ENCODE results near the gene COBLL1. TPM values are rescaled to one million over a fixed set of nuclear protein-coding genes. Genes with fewer than 3 reads are reported as not detected.

COBLL1 gene
- total RNA-seq, 1 donor from 2014 or later = 1.0 TPM

GRCh38 chr2:164694275-164694695 is 147.3 kb downstream of the COBLL1 start:
- no peaks in the 10 kb centered on the region for H3F3A ChIP-seq (ENCODE audit: low read depth)
- no peaks in the 10 kb centered on the region for H3K4me1 ChIP-seq
- H3K9me3 ChIP-seq (ENCODE audit: low read depth) = no peaks in the 10 kb centered on the region
- peaks cover 3% of the 10 kb centered on the region for H3K36me3 Mint-ChIP-seq
- no peak overlapping the region for H3K4me2 ChIP-seq
- H3K9ac ChIP-seq = no peak overlapping the region
- no peak overlapping the region for H3K4me3 ChIP-seq
- H3K4me1 Mint-ChIP-seq = peaks cover 3% of the 10 kb centered on the region
- no peak for TF ChIP-seq EZH2 (IDR thresholded peaks at IDR 0.05)
- TF ChIP-seq, protein P1, sequence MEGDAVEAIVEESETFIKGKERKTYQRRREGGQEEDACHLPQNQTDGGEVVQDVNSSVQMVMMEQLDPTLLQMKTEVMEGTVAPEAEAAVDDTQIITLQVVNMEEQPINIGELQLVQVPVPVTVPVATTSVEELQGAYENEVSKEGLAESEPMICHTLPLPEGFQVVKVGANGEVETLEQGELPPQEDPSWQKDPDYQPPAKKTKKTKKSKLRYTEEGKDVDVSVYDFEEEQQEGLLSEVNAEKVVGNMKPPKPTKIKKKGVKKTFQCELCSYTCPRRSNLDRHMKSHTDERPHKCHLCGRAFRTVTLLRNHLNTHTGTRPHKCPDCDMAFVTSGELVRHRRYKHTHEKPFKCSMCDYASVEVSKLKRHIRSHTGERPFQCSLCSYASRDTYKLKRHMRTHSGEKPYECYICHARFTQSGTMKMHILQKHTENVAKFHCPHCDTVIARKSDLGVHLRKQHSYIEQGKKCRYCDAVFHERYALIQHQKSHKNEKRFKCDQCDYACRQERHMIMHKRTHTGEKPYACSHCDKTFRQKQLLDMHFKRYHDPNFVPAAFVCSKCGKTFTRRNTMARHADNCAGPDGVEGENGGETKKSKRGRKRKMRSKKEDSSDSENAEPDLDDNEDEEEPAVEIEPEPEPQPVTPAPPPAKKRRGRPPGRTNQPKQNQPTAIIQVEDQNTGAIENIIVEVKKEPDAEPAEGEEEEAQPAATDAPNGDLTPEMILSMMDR (IDR thresholded peaks at IDR 0.05) = no peak
- TF ChIP-seq EZH2phosphoT487 (IDR thresholded peaks at IDR 0.05) = no peak
- H3K27ac Mint-ChIP-seq = no peak overlapping the region
- H3K4me3 Mint-ChIP-seq = no peak overlapping the region
- no peaks in the 10 kb centered on the region for H3K27me3 Mint-ChIP-seq (ENCODE audit: insufficient read depth, low read depth)
- H2AFZ ChIP-seq (replicated peaks) = no peak overlapping the region
- DNase-seq (ENCODE audit: low spot score) = no peak
- H3K27ac ChIP-seq = no peak overlapping the region
- no peaks in the 10 kb centered on the region for H3K9me3 Mint-ChIP-seq
- H3K36me3 ChIP-seq = no peaks in the 10 kb centered on the region
- no peaks in the 10 kb centered on the region for H3K79me2 ChIP-seq (ENCODE audit: low read depth)
- no peaks in the 10 kb centered on the region for H3K27me3 ChIP-seq
- no peaks in the 10 kb centered on the region for H4K20me1 ChIP-seq (ENCODE audit: low read depth)

GRCh38 chr2:164693834-164694233 is 147.8 kb downstream of the COBLL1 start:
- Mint-ChIP-seq H3K36me3 (peaks cover 3% of the 10 kb centered on the region), H3K4me3 (no peak overlapping the region), H3K4me1 (peaks cover 3% of the 10 kb centered on the region), H3K9me3 (no peaks in the 10 kb centered on the region), H3K27me3 (ENCODE audit: insufficient read depth, low read depth) (no peaks in the 10 kb centered on the region), H3K27ac (no peak overlapping the region)
- DNase-seq (ENCODE audit: low spot score) = no peak
- Histone ChIP-seq H3K4me1 (no peaks in the 10 kb centered on the region), H3K9ac (no peak overlapping the region), H3K27me3 (no peaks in the 10 kb centered on the region), H3K4me2 (no peak overlapping the region), H3K79me2 (ENCODE audit: low read depth) (no peaks in the 10 kb centered on the region), H3K4me3 (no peak overlapping the region), H2AFZ (replicated peaks) (no peak overlapping the region), H3K36me3 (no peaks in the 10 kb centered on the region), H3F3A (ENCODE audit: low read depth) (no peaks in the 10 kb centered on the region), H4K20me1 (ENCODE audit: low read depth) (no peaks in the 10 kb centered on the region), H3K9me3 (ENCODE audit: low read depth) (no peaks in the 10 kb centered on the region), H3K27ac (no peak overlapping the region)
- TF ChIP-seq, protein P1 (IDR thresholded peaks at IDR 0.05) = no peak
- TF ChIP-seq EZH2phosphoT487 (IDR thresholded peaks at IDR 0.05) (no peak), EZH2 (IDR thresholded peaks at IDR 0.05) (no peak)

GRCh38 chr2:164693390-164693789 is 148.2 kb downstream of the COBLL1 start:
- H3K4me3 Mint-ChIP-seq = no peak overlapping the region
- H3K79me2 ChIP-seq (ENCODE audit: low read depth) = no peaks in the 10 kb centered on the region

More at GRCh38 chr2:164693390-164693789, 148.2 kb downstream of the COBLL1 start:
- H3K4me1 ChIP-seq = no peaks in the 10 kb centered on the region
- no peaks in the 10 kb centered on the region for H3K27me3 ChIP-seq
- no peak overlapping the region for H3K9ac ChIP-seq
- Mint-ChIP-seq H3K27ac (no peak overlapping the region), H3K9me3 (no peaks in the 10 kb centered on the region), H3K4me1 (peaks cover 3% of the 10 kb centered on the region), H3K27me3 (ENCODE audit: insufficient read depth, low read depth) (no peaks in the 10 kb centered on the region), H3K36me3 (peaks cover 3% of the 10 kb centered on the region)
- H3K9me3 ChIP-seq (ENCODE audit: low read depth) = no peaks in the 10 kb centered on the region
- H4K20me1 ChIP-seq (ENCODE audit: low read depth) = no peaks in the 10 kb centered on the region
- H2AFZ ChIP-seq (replicated peaks) = no peak overlapping the region
- no peak overlapping the region for H3K4me2 ChIP-seq
- no peaks in the 10 kb centered on the region for H3K36me3 ChIP-seq
- no peak overlapping the region for H3K4me3 ChIP-seq
- no peak overlapping the region for H3K27ac ChIP-seq
- TF ChIP-seq, protein P1 (IDR thresholded peaks at IDR 0.05) = no peak
- no peak for TF ChIP-seq EZH2 (IDR thresholded peaks at IDR 0.05)
- TF ChIP-seq EZH2phosphoT487 (IDR thresholded peaks at IDR 0.05) = no peak
- no peaks in the 10 kb centered on the region for H3F3A ChIP-seq (ENCODE audit: low read depth)
- no peak for DNase-seq (ENCODE audit: low spot score)

All from neural progenitor cell (in vitro differentiated cells).